SK-N-SH treated with all-trans-retinoic acid at 6 μM for 48 hours (cell line): ENCODE results near the gene PNMT.

Experiments
- ATAC-seq: fragments of 200-7000 bp; cut with Tn5 transposase; 3 replicates; pipeline ENCODE4 v1.9.1; 2020; ENCODE audit warnings: mild to moderate bottlenecking, moderate library complexity
- ARNTL ChIP-seq: fragments of 450-650 bp; formaldehyde crosslinking; IDR thresholded peaks from 2 replicates; pipeline ENCODE4 v1.5.0; 2020; ENCODE audit warnings: low read depth, mild to moderate bottlenecking, moderate library complexity, borderline replicate concordance
- BACH2 ChIP-seq: fragments of 250-450 bp; sonication (Bioruptor Pico); IDR thresholded peaks from 2 replicates; pipeline ENCODE4 v1.9.0; 2021; ENCODE audit warnings: mild to moderate bottlenecking, borderline replicate concordance
- CREB5 ChIP-seq: fragments of 250-450 bp; sonication (Bioruptor Pico); IDR thresholded peaks from 2 replicates; pipeline ENCODE4 v1.5.1; 2020; ENCODE audit warnings: low read depth, mild to moderate bottlenecking, moderate library complexity
- CSDC2 ChIP-seq: fragments of 250-450 bp; sonication (Bioruptor Pico); IDR thresholded peaks from 2 replicates; pipeline ENCODE4 v1.5.0; 2020; ENCODE audit warnings: mild to moderate bottlenecking, moderate library complexity
- CSRNP3 ChIP-seq: fragments of 250-450 bp; sonication (Bioruptor Pico); IDR thresholded peaks from 2 replicates; pipeline ENCODE4 v1.5.1; 2021; ENCODE audit warnings: mild to moderate bottlenecking, moderate library complexity
- ESRRG ChIP-seq: fragments of 250-450 bp; sonication (Bioruptor Pico); IDR thresholded peaks from 2 replicates; pipeline ENCODE4 v1.6.1; 2021; ENCODE audit warnings: mild to moderate bottlenecking
- GLIS3 ChIP-seq: fragments of 250-450 bp; sonication (Bioruptor Pico); IDR thresholded peaks from 2 replicates; pipeline ENCODE4 v1.5.0; 2020; ENCODE audit warnings: mild to moderate bottlenecking, moderate library complexity
- ISL1 ChIP-seq: fragments of 250-450 bp; sonication (Bioruptor Pico); IDR thresholded peaks from 2 replicates; pipeline ENCODE4 v2.1.2; 2022; ENCODE audit warnings: mild to moderate bottlenecking, moderate library complexity
- OSR1 ChIP-seq: fragments of 250-450 bp; sonication (Bioruptor Pico); IDR thresholded peaks from 2 replicates; pipeline ENCODE4 v1.8.0; 2022; ENCODE audit warnings: moderate library complexity, mild to moderate bottlenecking, inconsistent platforms
- POU6F1 ChIP-seq: fragments of 250-450 bp; sonication (Bioruptor Pico); IDR thresholded peaks from 2 replicates; pipeline ENCODE4 v1.8.0; 2021; ENCODE audit warnings: low read depth, mild to moderate bottlenecking, moderate library complexity, borderline replicate concordance
- PPARA ChIP-seq: fragments of 250-450 bp; sonication (Bioruptor Pico); IDR thresholded peaks from 2 replicates; pipeline ENCODE4 v1.5.0; 2020; ENCODE audit warnings: mild to moderate bottlenecking, borderline replicate concordance
- RARB ChIP-seq: fragments of 250-450 bp; sonication (Bioruptor Pico); IDR thresholded peaks from 2 replicates; pipeline ENCODE4 v1.8.0; 2021; ENCODE audit warnings: mild to moderate bottlenecking, moderate library complexity
- SNAI2 ChIP-seq: fragments of 250-450 bp; sonication (Bioruptor Pico); IDR thresholded peaks from 2 replicates; pipeline ENCODE4 v1.5.0; 2020; ENCODE audit warnings: mild to moderate bottlenecking, moderate library complexity
- TCF4 ChIP-seq: fragments of 250-450 bp; sonication (Bioruptor Pico); IDR thresholded peaks from 2 replicates; pipeline ENCODE4 v1.8.0; 2021; ENCODE audit warnings: mild to moderate bottlenecking, moderate library complexity, borderline replicate concordance
- TOX ChIP-seq: fragments of 250-450 bp; sonication (Bioruptor Pico); IDR thresholded peaks from 2 replicates; pipeline ENCODE4 v1.8.0; 2021; ENCODE audit warnings: mild to moderate bottlenecking, moderate library complexity, borderline replicate concordance
- ZFP3 ChIP-seq: fragments of 250-450 bp; sonication (Bioruptor Pico); IDR thresholded peaks from 2 replicates; pipeline ENCODE4 v1.5.0; 2020; ENCODE audit warnings: mild to moderate bottlenecking, moderate library complexity
- ZNF565 ChIP-seq: fragments of 450-650 bp; formaldehyde crosslinking; conservative IDR thresholded peaks from 2 replicates; pipeline ENCODE4 v1.5.0; 2020; ENCODE audit warnings: low read depth, mild to moderate bottlenecking, moderate library complexity
- ZNF70 ChIP-seq: fragments of 450-650 bp; formaldehyde crosslinking; IDR thresholded peaks from 2 replicates; pipeline ENCODE4 v1.5.0; 2020; ENCODE audit warnings: mild to moderate bottlenecking, moderate library complexity
- ZNF8 ChIP-seq: fragments of 450-650 bp; formaldehyde crosslinking; IDR thresholded peaks from 2 replicates; pipeline ENCODE4 v1.5.0; 2020; ENCODE audit warnings: mild to moderate bottlenecking, moderate library complexity
- TF ChIP-seq, protein P1 (sequence below): fragments of 250-450 bp; sonication (Bioruptor Pico); IDR thresholded peaks from 2 replicates; pipeline ENCODE4 v1.8.0; 2020; ENCODE audit warnings: mild to moderate bottlenecking, moderate library complexity, borderline replicate concordance
- TF ChIP-seq, protein P2 (sequence below): fragments of 250-450 bp; sonication (Bioruptor Pico); IDR thresholded peaks from 2 replicates; pipeline ENCODE4 v1.5.0; 2020; ENCODE audit warnings: mild to moderate bottlenecking, moderate library complexity

PNMT gene

GRCh38 chr17:39711851-39712250, 43.6 kb downstream of the PNMT start:
- ATAC-seq: no peak

GRCh38 chr17:39714234-39714633, 46.0 kb downstream of the PNMT start:
- ATAC-seq: no peak
- TF ChIP-seq CSDC2 (no peak), CREB5 (no peak), ZNF70 (CRISPR knock-in tag) (no peak)

More at GRCh38 chr17:39711851-39712250, 43.6 kb downstream of the PNMT start:
- TF ChIP-seq ISL1 (CRISPR knock-in tag) (no peak), ARNTL (CRISPR knock-in tag) (no peak), ESRRG (no peak), BACH2 (CRISPR knock-in tag) (no peak), ZNF8 (CRISPR knock-in tag) (no peak)
- TF ChIP-seq, protein P1, sequence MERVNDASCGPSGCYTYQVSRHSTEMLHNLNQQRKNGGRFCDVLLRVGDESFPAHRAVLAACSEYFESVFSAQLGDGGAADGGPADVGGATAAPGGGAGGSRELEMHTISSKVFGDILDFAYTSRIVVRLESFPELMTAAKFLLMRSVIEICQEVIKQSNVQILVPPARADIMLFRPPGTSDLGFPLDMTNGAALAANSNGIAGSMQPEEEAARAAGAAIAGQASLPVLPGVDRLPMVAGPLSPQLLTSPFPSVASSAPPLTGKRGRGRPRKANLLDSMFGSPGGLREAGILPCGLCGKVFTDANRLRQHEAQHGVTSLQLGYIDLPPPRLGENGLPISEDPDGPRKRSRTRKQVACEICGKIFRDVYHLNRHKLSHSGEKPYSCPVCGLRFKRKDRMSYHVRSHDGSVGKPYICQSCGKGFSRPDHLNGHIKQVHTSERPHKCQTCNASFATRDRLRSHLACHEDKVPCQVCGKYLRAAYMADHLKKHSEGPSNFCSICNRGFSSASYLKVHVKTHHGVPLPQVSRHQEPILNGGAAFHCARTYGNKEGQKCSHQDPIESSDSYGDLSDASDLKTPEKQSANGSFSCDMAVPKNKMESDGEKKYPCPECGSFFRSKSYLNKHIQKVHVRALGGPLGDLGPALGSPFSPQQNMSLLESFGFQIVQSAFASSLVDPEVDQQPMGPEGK (CRISPR knock-in tag): no peak

- no peak for TF ChIP-seq POU6F1 (CRISPR knock-in tag)
- no peak for TF ChIP-seq SNAI2 (CRISPR knock-in tag)
- TF ChIP-seq CREB5: no peak
- no peak for TF ChIP-seq TCF4
- TF ChIP-seq ZNF8 (CRISPR knock-in tag): no peak
- TF ChIP-seq CSDC2: no peak
- TF ChIP-seq ISL1 (CRISPR knock-in tag): no peak
- no peak for TF ChIP-seq BACH2 (CRISPR knock-in tag)
- TF ChIP-seq PPARA (CRISPR knock-in tag): no peak
- no peak for TF ChIP-seq CSRNP3
- TF ChIP-seq, protein P2, sequence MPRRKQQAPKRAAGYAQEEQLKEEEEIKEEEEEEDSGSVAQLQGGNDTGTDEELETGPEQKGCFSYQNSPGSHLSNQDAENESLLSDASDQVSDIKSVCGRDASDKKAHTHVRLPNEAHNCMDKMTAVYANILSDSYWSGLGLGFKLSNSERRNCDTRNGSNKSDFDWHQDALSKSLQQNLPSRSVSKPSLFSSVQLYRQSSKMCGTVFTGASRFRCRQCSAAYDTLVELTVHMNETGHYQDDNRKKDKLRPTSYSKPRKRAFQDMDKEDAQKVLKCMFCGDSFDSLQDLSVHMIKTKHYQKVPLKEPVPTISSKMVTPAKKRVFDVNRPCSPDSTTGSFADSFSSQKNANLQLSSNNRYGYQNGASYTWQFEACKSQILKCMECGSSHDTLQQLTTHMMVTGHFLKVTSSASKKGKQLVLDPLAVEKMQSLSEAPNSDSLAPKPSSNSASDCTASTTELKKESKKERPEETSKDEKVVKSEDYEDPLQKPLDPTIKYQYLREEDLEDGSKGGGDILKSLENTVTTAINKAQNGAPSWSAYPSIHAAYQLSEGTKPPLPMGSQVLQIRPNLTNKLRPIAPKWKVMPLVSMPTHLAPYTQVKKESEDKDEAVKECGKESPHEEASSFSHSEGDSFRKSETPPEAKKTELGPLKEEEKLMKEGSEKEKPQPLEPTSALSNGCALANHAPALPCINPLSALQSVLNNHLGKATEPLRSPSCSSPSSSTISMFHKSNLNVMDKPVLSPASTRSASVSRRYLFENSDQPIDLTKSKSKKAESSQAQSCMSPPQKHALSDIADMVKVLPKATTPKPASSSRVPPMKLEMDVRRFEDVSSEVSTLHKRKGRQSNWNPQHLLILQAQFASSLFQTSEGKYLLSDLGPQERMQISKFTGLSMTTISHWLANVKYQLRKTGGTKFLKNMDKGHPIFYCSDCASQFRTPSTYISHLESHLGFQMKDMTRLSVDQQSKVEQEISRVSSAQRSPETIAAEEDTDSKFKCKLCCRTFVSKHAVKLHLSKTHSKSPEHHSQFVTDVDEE (CRISPR knock-in tag): no peak
- TF ChIP-seq ZFP3 (CRISPR knock-in tag): no peak
- no peak for TF ChIP-seq OSR1 (CRISPR knock-in tag)
- TF ChIP-seq ZNF565: no peak
- TF ChIP-seq ARNTL (CRISPR knock-in tag): no peak
- TF ChIP-seq, protein P1 (CRISPR knock-in tag): no peak
- no peak for TF ChIP-seq RARB (CRISPR knock-in tag)
- TF ChIP-seq GLIS3 (CRISPR knock-in tag): no peak
- no peak for TF ChIP-seq TOX (CRISPR knock-in tag)
- ATAC-seq: no peak
Observed at GRCh38 chr17:39715375-39716072, 47.3 kb downstream of the PNMT start.
